GM04503 (cell line): ENCODE measurements around the gene GATA2.

Experiments
- DNase-seq: peaks from one replicate; pipeline ENCODE4 v3.0.0-alpha.2; 2012; ENCODE audit warnings: low read depth

GATA2 gene

GRCh38 chr3:128455786-128456748 is 36.9 kb downstream of the GATA2 start:
- DNase-seq: no peak

GRCh38 chr3:128455116-128455515 is 37.9 kb downstream of the GATA2 start:
- no peak for DNase-seq

GRCh38 chr3:128454310-128454618 is 38.7 kb downstream of the GATA2 start:
- DNase-seq: no peak

- no peak for DNase-seq
These were observed 39.3 kb downstream of the GATA2 start for GRCh38 chr3:128453501-128454309.

GRCh38 chr3:128452678-128453275 is 40.2 kb downstream of the GATA2 start:
- no peak for DNase-seq

GRCh38 chr3:128452120-128452519 is 40.9 kb downstream of the GATA2 start:
- DNase-seq: no peak

GRCh38 chr3:128449111-128449638 is 43.8 kb downstream of the GATA2 start:
- no peak for DNase-seq

- DNase-seq: no peak
These were observed 44.5 kb downstream of the GATA2 start for GRCh38 chr3:128448491-128448890.

- DNase-seq: no peak
These were observed 45.4 kb downstream of the GATA2 start for GRCh38 chr3:128447561-128448013.

- no peak for DNase-seq
These were observed 46.2 kb downstream of the GATA2 start for GRCh38 chr3:128446821-128447220.

- no peak for DNase-seq
These were observed 47.6 kb downstream of the GATA2 start for GRCh38 chr3:128445357-128445756.

GRCh38 chr3:128443771-128444170 is 49.2 kb downstream of the GATA2 start:
- no peak for DNase-seq

- DNase-seq: no peak
These were observed 50.1 kb downstream of the GATA2 start for GRCh38 chr3:128442949-128443348.

GRCh38 chr3:128442070-128442469 is 50.9 kb downstream of the GATA2 start:
- no peak for DNase-seq

GRCh38 chr3:128439226-128439625 is 53.8 kb downstream of the GATA2 start:
- no peak for DNase-seq

- DNase-seq: no peak
These were observed 54.4 kb downstream of the GATA2 start for GRCh38 chr3:128438488-128439072.

GRCh38 chr3:128436214-128436613 is 56.8 kb downstream of the GATA2 start:
- no peak for DNase-seq

- no peak for DNase-seq
These were observed 57.4 kb downstream of the GATA2 start for GRCh38 chr3:128435561-128435960.

GRCh38 chr3:128435058-128435457 is 57.9 kb downstream of the GATA2 start:
- no peak for DNase-seq

- no peak for DNase-seq
These were observed 58.5 kb downstream of the GATA2 start for GRCh38 chr3:128434524-128434923.

- DNase-seq: no peak
These were observed 59.2 kb downstream of the GATA2 start for GRCh38 chr3:128433837-128434165.
